Activated CD8-positive, alpha-beta T cell treated with anti-CD3 and anti-CD28 coated beads, Interleukin-2, amount 10 ng/mL, durations not matched to agents 7 days and 5 days (primary cell): ENCODE data around the gene RAB3IL1. TPM values are rescaled to one million over a fixed set of nuclear protein-coding genes. Genes with fewer than 3 reads are reported as not detected.

Experiments used
- ATAC-seq: fragments of 150-1000 bp; cut with Tn5 transposase; one replicate; pipeline ENCODE4 v1.10.0; 2021; ENCODE audit warnings: moderate library complexity
- CTCF ChIA-PET: fragments of 350-600 bp; sonication (Branson Sonifier 250); formaldehyde crosslinking; loops from one replicate; lab custom pipeline; 2021; ENCODE audit warnings: antibody characterized with exemption; lab: Charles Lee
- POLR2A ChIA-PET: fragments of 350-600 bp; sonication (Branson Sonifier 250); formaldehyde crosslinking; loops from one replicate; lab custom pipeline; 2021; ENCODE audit warnings: antibody characterized with exemption; lab: Charles Lee
- DNase-seq: peaks from one replicate; pipeline ENCODE4 v3.0.0-alpha.2; 2020
- H3K27ac Mint-ChIP-seq: one replicate; pipeline ENCODE4 v1.8.0; 2021; ENCODE audit warnings: mild to moderate bottlenecking, mixed read lengths
- H3K27me3 Mint-ChIP-seq: one replicate; pipeline ENCODE4 v1.8.0; 2021; ENCODE audit warnings: low read depth, mixed read lengths
- H3K36me3 Mint-ChIP-seq: one replicate; pipeline ENCODE4 v1.8.0; 2021; ENCODE audit warnings: low read depth, mixed read lengths
- H3K4me1 Mint-ChIP-seq: one replicate; pipeline ENCODE4 v1.8.0; 2021; ENCODE audit warnings: low read depth, mixed read lengths
- H3K4me3 Mint-ChIP-seq: one replicate; pipeline ENCODE4 v1.8.0; 2021; ENCODE audit warnings: mild to moderate bottlenecking, mixed read lengths
- H3K9me3 Mint-ChIP-seq: one replicate; pipeline ENCODE4 v1.8.0; 2022; ENCODE audit warnings: mixed read lengths; ENCODE audit not compliant: insufficient read depth
- total RNA-seq, 2 experiments: library from RNA; stranded (reverse); gene quantifications; one replicate each; pipeline ENCODE4 v1.2.3, GENCODE V29; 2021

RAB3IL1 gene
- total RNA-seq, 2 experiments from 2014 or later: not detected

DNA sequence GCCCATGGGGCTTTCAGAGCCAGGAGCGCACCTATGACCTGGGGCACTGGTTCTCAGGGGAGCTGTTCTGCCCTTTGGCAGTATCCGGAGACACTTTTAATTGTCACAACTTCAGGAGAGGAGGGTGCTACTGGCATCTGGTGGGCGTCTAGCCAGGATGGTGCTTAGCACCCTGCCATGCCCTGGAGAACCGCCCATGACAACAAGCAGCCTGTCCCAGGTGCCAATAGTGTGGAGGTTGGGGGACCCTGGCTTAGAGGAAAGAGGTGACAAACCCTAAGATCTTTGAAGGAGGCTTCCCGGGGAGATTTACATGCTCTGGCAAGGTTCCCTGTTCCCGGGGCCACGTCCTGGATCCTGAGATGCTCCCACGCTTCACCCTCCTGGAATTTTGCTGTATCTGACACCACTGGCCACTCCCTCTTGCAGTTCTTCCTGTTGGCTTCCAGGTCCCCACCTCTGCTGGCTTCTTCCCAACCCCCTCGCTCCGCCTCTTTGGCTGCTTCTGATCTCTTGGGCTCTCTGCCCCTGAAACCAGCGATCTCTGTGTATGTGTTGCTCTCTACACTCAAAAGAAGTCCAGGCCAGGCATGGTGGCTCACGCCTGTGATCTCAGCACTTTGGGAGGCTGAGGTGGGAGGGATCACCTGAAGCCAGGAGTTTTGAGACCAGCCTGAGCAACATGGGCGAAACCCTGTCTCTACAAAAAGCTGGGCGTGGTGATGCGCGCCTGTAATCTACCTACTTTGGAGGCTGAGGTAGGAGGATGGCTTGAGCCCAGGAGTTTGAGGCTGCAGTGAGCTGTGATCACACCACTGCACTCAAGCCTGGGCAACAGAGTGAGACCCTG is 57.1 kb downstream of the RAB3IL1 start:
- DNase-seq: no peak
- no peak for ATAC-seq
- no peak overlapping the region for H3K27ac Mint-ChIP-seq
- no peak overlapping the region for H3K4me3 Mint-ChIP-seq
- no peaks in the 10 kb centered on the region for H3K4me1 Mint-ChIP-seq
- ChIA-PET POLR2A (no interaction called here), CTCF (interaction anchor here (1.0 kb wide), 1 partner anchor 38 kb away, joined by 3 read pairs; no protein-coding TSS in a partner anchor)
- H3K9me3 Mint-ChIP-seq: no peaks in the 10 kb centered on the region
- no peaks in the 10 kb centered on the region for H3K27me3 Mint-ChIP-seq
- H3K36me3 Mint-ChIP-seq: peaks cover 60% of the 10 kb centered on the region

- Mint-ChIP-seq H3K4me3 (no peak overlapping the region), H3K9me3 (no peaks in the 10 kb centered on the region), H3K36me3 (peaks cover 63% of the 10 kb centered on the region), H3K27me3 (no peaks in the 10 kb centered on the region), H3K27ac (no peak overlapping the region), H3K4me1 (no peaks in the 10 kb centered on the region)
- ChIA-PET POLR2A (no interaction called here), CTCF (no interaction called here)
- no peak for ATAC-seq
- no peak for DNase-seq
Measured at GRCh38 chr11:61855939-61856680, 61.3 kb downstream of the RAB3IL1 start.

DNA sequence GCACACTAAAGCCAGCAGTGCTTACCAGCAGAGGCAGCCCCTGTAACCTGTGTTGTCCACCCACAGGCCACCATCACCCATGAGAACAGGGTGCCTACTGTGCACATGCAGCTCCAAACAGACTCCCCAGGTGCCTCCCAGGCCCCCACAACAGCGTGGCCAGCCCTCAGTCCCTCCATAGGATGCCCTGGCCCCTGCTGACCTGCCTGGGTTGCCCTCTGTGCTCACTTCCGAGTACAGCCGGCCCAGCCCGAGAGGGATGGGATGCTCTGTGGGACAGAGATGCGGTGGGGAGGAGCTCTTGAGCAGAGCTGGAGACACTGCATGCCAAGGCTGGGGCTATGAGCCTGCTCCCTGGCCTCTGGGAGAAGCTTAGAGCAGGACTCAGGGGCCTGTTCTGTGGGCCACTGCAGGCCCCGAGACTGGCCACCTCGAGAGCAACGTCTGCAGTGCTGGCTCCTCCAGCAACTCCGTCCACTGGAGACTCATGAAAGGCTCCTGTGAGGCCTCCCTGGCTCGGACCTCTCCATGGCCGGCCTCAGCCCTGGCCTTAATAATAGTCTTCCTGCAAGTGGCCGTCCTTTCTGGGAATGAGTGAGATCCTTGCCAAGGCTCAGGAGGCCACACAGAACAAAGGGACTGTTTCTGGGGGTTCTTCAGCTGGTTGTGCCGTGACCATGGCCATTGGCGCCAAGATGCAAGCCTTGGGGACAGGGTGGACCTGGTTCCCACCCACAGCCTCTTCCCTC is 62.2 kb downstream of the RAB3IL1 start:
- Mint-ChIP-seq H3K36me3 (peaks cover 64% of the 10 kb centered on the region), H3K27ac (no peak overlapping the region), H3K27me3 (no peaks in the 10 kb centered on the region), H3K4me3 (no peak overlapping the region), H3K9me3 (no peaks in the 10 kb centered on the region), H3K4me1 (no peaks in the 10 kb centered on the region)
- ATAC-seq: no peak
- DNase-seq: no peak
- CTCF ChIA-PET: interaction anchor here (1.4 kb wide), 1 partner anchor 25 kb away, joined by 6 read pairs; no protein-coding TSS in a partner anchor
- POLR2A ChIA-PET: no interaction called here

- CTCF ChIA-PET: interaction anchor here (1.4 to 1.6 kb wide), 2 partner anchors 24 to 228 kb away, joined by 4 to 6 read pairs; no protein-coding TSS in a partner anchor
- peaks cover 64% of the 10 kb centered on the region for H3K36me3 Mint-ChIP-seq
Measured at GRCh38 chr11:61854206-61854895, 63.0 kb downstream of the RAB3IL1 start.

GRCh38 chr11:61853698-61854169 is 63.6 kb downstream of the RAB3IL1 start:
- ChIA-PET CTCF (interaction anchor here (1.4 to 1.6 kb wide), 2 partner anchors 24 to 229 kb away, joined by 4 to 6 read pairs; no protein-coding TSS in a partner anchor), POLR2A (no interaction called here)
- Mint-ChIP-seq H3K9me3 (no peaks in the 10 kb centered on the region), H3K27ac (peak overlapping the region; percentile 40), H3K4me1 (no peaks in the 10 kb centered on the region), H3K4me3 (no peak overlapping the region), H3K27me3 (no peaks in the 10 kb centered on the region), H3K36me3 (peaks cover 58% of the 10 kb centered on the region)
- ATAC-seq (no peak), DNase-seq (no peak)

More at GRCh38 chr11:61854206-61854895, 63.0 kb downstream of the RAB3IL1 start:
- H3K4me3 Mint-ChIP-seq: no peak overlapping the region
- no peak for DNase-seq
- no peak for ATAC-seq
- H3K4me1 Mint-ChIP-seq: no peaks in the 10 kb centered on the region
- no peaks in the 10 kb centered on the region for H3K27me3 Mint-ChIP-seq
- H3K9me3 Mint-ChIP-seq: no peaks in the 10 kb centered on the region
- POLR2A ChIA-PET: no interaction called here
- no peak overlapping the region for H3K27ac Mint-ChIP-seq

DNA sequence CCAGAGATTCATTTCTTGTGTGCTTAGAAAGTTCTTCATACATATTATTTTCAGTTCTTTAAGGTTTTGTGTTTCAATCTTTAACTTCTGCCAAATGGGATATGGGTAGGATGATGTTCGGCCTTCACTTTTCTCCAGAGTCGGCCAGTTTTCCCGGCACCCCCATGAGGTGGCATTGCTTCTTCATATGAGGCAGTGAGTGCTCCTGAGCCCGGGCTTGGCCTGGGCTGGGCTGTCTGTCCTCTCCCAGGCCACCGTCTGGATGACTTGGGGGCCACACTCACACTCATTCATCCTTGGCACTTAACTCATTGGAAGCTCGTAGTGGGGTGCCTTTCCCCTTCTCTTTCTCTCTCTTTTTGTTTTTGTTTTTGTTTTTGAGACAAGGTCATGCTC is 65.5 kb downstream of the RAB3IL1 start:
- Mint-ChIP-seq H3K27me3 (no peaks in the 10 kb centered on the region), H3K9me3 (no peaks in the 10 kb centered on the region), H3K27ac (peak overlapping the region; percentile 72), H3K36me3 (peaks cover 66% of the 10 kb centered on the region), H3K4me1 (no peaks in the 10 kb centered on the region), H3K4me3 (no peak overlapping the region)
- ChIA-PET CTCF (no interaction called here), POLR2A (no interaction called here)
- DNase-seq (no peak), ATAC-seq (no peak)

DNA sequence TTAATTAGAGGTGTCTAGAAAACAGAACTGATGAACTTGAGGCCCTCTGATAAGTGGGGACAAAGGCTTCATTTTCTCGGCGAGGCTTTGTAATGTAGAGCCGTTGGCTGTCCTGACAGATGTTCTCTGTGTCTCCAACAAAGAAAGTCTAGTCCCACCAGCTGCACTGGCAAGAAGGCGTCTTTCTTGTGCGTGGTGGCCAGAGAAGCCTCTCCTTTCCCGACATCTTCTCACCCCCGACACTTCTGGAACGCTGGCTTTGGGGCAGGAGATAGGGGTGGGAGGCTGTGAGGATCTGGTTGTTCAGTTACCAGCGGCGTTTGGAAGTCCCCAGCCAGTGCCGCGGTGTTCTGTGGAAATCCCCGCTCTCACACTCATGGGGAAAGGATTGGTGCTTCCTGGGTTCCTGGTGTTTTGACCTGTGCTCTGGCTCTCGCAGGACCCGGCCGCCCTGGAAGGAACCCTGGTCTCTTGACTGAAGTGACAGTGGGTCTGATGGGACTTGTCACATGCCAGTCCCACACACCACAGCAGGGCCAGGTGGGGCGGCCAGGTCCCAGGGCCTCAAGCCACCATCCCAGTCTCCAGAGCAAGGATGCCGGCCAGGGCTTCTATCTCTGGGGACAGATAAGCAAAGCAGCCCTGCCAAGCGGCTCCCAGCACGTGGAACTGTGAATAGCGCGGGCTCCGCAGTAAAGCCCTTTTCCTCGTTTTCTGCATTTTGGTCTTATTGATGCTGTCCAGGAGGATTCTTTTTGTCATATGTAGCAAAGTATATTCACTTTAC is 66.1 kb downstream of the RAB3IL1 start:
- H3K4me1 Mint-ChIP-seq: peaks cover 1% of the 10 kb centered on the region
- ChIA-PET POLR2A (no interaction called here), CTCF (no interaction called here)
- no peak overlapping the region for H3K27ac Mint-ChIP-seq
- no peaks in the 10 kb centered on the region for H3K9me3 Mint-ChIP-seq
- DNase-seq (no peak), ATAC-seq (no peak)
- H3K27me3 Mint-ChIP-seq: no peaks in the 10 kb centered on the region
- no peak overlapping the region for H3K4me3 Mint-ChIP-seq
- H3K36me3 Mint-ChIP-seq: peaks cover 69% of the 10 kb centered on the region

DNA sequence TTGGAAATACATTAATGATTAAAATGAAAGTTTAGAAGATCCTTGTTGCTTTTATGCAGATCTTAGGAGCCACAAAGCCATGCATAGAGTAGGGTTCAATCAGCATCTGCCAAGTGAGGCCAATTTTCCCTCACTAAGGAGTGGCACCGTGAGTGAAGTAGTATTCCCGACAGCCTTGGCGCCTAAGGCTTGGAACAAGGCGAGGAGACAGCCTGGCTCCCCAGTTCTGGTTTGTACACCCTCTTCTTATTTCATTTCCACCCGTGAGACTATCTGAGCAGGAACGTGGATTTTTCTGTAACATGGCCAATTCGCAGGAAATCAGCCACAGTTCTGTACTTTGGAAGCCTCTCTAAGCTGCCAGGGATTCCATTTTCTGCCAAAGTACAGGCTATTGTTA is 66.7 kb downstream of the RAB3IL1 start:
- H3K4me3 Mint-ChIP-seq: no peak overlapping the region
- no peak overlapping the region for H3K27ac Mint-ChIP-seq
- H3K4me1 Mint-ChIP-seq: peaks cover 2% of the 10 kb centered on the region
- H3K27me3 Mint-ChIP-seq: no peaks in the 10 kb centered on the region
- H3K9me3 Mint-ChIP-seq: no peaks in the 10 kb centered on the region
- ChIA-PET CTCF (no interaction called here), POLR2A (no interaction called here)
- ATAC-seq (no peak), DNase-seq (no peak)
- H3K36me3 Mint-ChIP-seq: peaks cover 73% of the 10 kb centered on the region

DNA sequence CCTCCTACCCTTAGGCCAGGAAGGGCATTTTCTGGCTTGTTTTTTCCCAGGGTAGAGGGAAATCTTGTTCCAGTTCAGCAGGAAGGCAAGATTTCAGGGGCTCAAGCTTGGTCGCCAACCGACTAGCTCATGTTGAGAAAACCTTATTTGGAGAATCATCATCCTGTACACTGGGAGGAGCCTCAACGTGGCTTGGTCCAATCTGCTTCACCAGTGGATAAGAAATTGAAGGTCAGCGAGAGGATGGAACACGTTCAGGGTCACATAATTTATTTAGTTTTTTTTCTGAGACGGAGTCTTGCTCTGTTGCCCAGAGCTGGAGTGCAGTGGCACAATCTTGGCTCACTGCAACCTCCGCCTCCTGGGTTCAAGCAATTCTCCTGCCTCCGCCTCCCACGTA is 68.7 kb downstream of the RAB3IL1 start:
- CTCF ChIA-PET: no interaction called here

DNA sequence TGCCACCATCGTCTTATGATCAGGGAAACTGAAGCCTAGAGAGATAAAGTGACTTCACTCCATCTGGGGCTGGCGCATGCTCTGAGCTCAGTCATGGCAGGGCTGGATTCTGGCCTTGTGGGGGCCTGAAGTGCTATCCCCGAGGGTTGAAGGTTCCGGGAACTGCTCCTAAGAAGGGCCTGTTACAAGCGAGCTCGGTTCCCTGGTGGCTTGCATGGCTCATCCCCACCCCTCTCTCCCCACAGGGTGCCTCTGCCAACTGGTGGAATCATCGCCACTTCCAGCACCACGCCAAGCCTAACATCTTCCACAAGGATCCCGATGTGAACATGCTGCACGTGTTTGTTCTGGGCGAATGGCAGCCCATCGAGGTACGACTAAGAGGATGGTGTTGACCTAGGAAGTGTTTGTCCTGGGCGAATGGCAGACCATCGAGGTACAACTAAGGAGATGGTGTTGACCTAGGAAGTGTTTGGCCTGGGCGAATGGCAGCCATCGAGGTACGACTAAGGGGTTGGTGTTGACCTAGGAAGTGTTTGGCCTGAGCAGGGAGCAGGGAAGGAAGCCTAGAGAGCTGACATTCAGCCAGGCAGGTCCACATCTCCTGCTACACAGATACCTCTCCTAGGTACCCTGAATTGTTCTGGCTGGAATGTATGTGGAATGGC is 69.3 kb downstream of the RAB3IL1 start:
- CTCF ChIA-PET: interaction anchor here (0.8 kb wide), 1 partner anchor 51 kb away, joined by 5 read pairs; no protein-coding TSS in a partner anchor
- no peak for DNase-seq
- H3K9me3 Mint-ChIP-seq: no peaks in the 10 kb centered on the region
- POLR2A ChIA-PET: interaction anchor here (0.7 kb wide), 1 partner anchor 43 kb away, joined by 3 read pairs; no protein-coding TSS in a partner anchor
- H3K36me3 Mint-ChIP-seq: peaks cover 78% of the 10 kb centered on the region
- peaks cover 5% of the 10 kb centered on the region for H3K4me1 Mint-ChIP-seq
- no peaks in the 10 kb centered on the region for H3K27me3 Mint-ChIP-seq
- H3K4me3 Mint-ChIP-seq: no peak overlapping the region
- no peak for ATAC-seq
- H3K27ac Mint-ChIP-seq: peak overlapping the region; percentile 49

More for the DNA sequence above, 68.7 kb downstream of the RAB3IL1 start:
- DNase-seq (no peak), ATAC-seq (no peak)
- no peaks in the 10 kb centered on the region for H3K27me3 Mint-ChIP-seq
- H3K4me3 Mint-ChIP-seq: no peak overlapping the region
- peaks cover 74% of the 10 kb centered on the region for H3K36me3 Mint-ChIP-seq
- POLR2A ChIA-PET: interaction anchor here (0.7 to 1.2 kb wide), 2 partner anchors 20 to 43 kb away, joined by 3 to 5 read pairs; no protein-coding TSS in a partner anchor
- no peaks in the 10 kb centered on the region for H3K9me3 Mint-ChIP-seq
- peaks cover 5% of the 10 kb centered on the region for H3K4me1 Mint-ChIP-seq
- H3K27ac Mint-ChIP-seq: no peak overlapping the region
